Ovary (tissue), 9 donors: ENCODE measurements around the gene SBF2. TPM values are rescaled to one million over a fixed set of nuclear protein-coding genes. Genes with fewer than 3 reads are reported as not detected.

Experiments used
- DNase-seq, 5 donors: peaks; one replicate each; pipeline ENCODE4 v3.0.0-alpha.2; 2019 to 2020
- H3K27ac ChIP-seq, 2 donors: fragments of 200-600 bp; one replicate each; pipeline versions ENCODE4 v1.5.1 to v1.8.0; 2019 to 2022
- H3K27me3 ChIP-seq: fragments of 200-600 bp; one replicate; pipeline ENCODE4 v1.8.0; 2022
- H3K36me3 ChIP-seq: fragments of 200-600 bp; sonication (generic); one replicate; pipeline ENCODE4 v1.5.1; 2019
- H3K4me1 ChIP-seq: one replicate; pipeline ENCODE4 v1.8.1; 2013; ENCODE audit warnings: mild to moderate bottlenecking, moderate library complexity; ENCODE audit not compliant: insufficient read depth
- H3K4me3 ChIP-seq: fragments of 200-600 bp; sonication (generic); one replicate; pipeline ENCODE4 v1.5.1; 2017
- H3K9me3 ChIP-seq, 2 donors: fragments of 200-600 bp in 1 of 2; sonication (generic) in 1 of 2; one replicate each; pipeline versions ENCODE4 v1.5.1 to v1.8.1; 2013 to 2019; ENCODE audit warnings: mild to moderate bottlenecking in 1 of 2, moderate library complexity in 1 of 2
- CTCF ChIP-seq, 3 donors: fragments of 450-650 bp in 2 of 3; fragments of 200-600 bp in 1 of 3; IDR thresholded peaks; one replicate each; pipeline versions ENCODE4 v1.5.1 to v1.8.0; 2016 to 2022; ENCODE audit warnings: antibody characterized with exemption in 3 of 3, mild to moderate bottlenecking in 1 of 3
- EP300 ChIP-seq: sonication (generic); formaldehyde crosslinking; IDR thresholded peaks from one replicate; pipeline ENCODE4 v1.6.1; 2017; ENCODE audit warnings: antibody characterized with exemption
- POLR2A ChIP-seq: fragments of 450-650 bp; IDR thresholded peaks from one replicate; pipeline ENCODE4 v1.6.1; 2017; ENCODE audit warnings: antibody characterized with exemption, mild to moderate bottlenecking, moderate library complexity
- WGBS, 3 donors: extraction: QIAGEN DNeasy Blood & Tissue Kit in 1 of 3; methylation state at CpG; one replicate each; pipeline versions ENCODE4 v1.1.5 to v1.1.7; 2013 to 2017; 5-methylcytosine and 5-hydroxymethylcytosine counted together
- intact Hi-C, 4 donors: fragments of 100-400 bp; cut with DNase I; formaldehyde crosslinking; loops; one replicate each; pipeline versions ENCODE4 v1.11.0 to v1.15.1; 2022 to 2023
- polyA plus RNA-seq, 2 donors: library from polyadenylated mRNA; stranded (reverse); fragments of 200-250 nt in 1 of 2; fragments of 350-450 nt in 1 of 2; fragmentation: Illumina TruSeq in 1 of 2; extraction: RNeasy Lipid Tissue Mini Kit (QIAGEN cat#74804) in 1 of 2; gene quantifications; one replicate each; pipeline ENCODE4 v1.2.3, GENCODE V29; 2013 to 2014
- total RNA-seq, 7 donors: library from RNA; depleted of rRNA in 2 of 7; stranded (reverse); fragments of >200 nt in 2 of 7; fragmentation: NEBNext Ultra II Directional in 3 of 7; extraction: Animal tissue kit (Norgen Biotek cat#: 25700) in 3 of 7; gene quantifications; one replicate each; pipeline versions ENCODE4 v1.1.0 to v1.2.4, GENCODE V29; 2016 to 2023
- donor health status: DM: no; HTN: no; CAD: no; lungs with moderate emphysema.
- donor health status: DM: no; HTN: no; CAD: no.
- donor health status: Bipolar disorder and iron deficiency.
- donor health status: DM: yes; HTN: yes; CAD: no.
- donor health status: DM: no; HTN: no; CAD: no.
- donor health status: DM: yes; HTN: yes; CAD: no.

The SBF2 gene
- total and polyA plus RNA-seq, 9 donors = 27.4 to 77.5 (median 50.8) TPM

GRCh38 chr11:10049756-10050155, 244.3 kb downstream of the SBF2 start:
- no peak overlapping the region for H3K27ac ChIP-seq
- H3K9me3 ChIP-seq = no peaks in the 10 kb centered on the region
- WGBS, 3 donors = 83 to 84% (median 83%) methylated on average over 3 of the region's 3 CpGs
- no peaks in the 10 kb centered on the region for H3K27me3 ChIP-seq
- no peaks in the 10 kb centered on the region for H3K36me3 ChIP-seq
- peaks cover 3% of the 10 kb centered on the region for H3K4me1 ChIP-seq
- no peak overlapping the region for H3K4me3 ChIP-seq
- DNase-seq = no peak
- TF ChIP-seq EP300 (no peak), CTCF (IDR thresholded peaks at IDR 0.05) (no peak), POLR2A (no peak)
- intact Hi-C loops = no loop called here

DNA sequence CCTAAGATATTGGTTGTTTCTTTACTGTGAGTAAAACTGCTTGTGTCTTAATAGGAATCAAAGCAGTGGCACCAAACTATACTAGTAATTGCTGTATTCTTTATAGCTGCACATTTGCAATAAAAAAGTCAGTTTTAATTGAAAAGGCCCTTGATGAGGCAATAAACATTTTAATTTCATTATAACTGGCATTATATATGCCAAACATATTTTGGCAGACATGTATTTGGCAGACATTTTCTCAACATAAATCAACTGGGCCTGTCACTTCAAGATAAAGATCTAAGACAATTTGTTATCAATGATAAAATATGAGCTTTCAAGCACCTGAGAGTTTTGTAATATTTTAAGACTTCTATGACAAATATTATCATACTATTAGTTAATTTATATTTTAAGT, 245.7 kb downstream of the SBF2 start:
- Histone ChIP-seq H3K27ac (no peak overlapping the region), H3K4me3 (no peak overlapping the region), H3K4me1 (peaks cover under 1% of the 10 kb centered on the region), H3K9me3 (no peaks in the 10 kb centered on the region), H3K36me3 (no peaks in the 10 kb centered on the region), H3K27me3 (no peaks in the 10 kb centered on the region)
- no peak for DNase-seq
- intact Hi-C loops = no loop called here
- TF ChIP-seq POLR2A (no peak), CTCF (IDR thresholded peaks at IDR 0.05) (no peak), EP300 (no peak)

DNA sequence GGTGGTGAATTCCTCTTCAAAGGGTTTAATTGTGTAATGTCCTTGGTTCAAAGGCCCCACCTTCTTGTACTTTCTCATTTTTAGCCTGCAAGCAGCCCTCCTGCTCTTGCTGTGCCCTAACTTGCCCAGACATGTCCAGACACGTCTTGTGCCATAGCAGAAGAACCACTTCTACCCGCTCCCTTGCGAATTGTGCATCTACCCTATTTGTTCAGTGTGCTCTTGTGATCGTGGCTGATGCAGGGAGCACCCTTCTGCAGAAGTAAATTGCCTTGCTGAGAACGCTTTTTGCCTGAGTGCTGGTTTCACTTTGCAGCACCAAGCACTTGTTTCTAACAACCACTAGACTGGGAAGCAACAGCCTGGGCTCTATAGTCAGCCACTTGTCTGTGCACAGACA, 249.4 kb downstream of the SBF2 start:
- WGBS, 3 donors = 95 to 99% (median 97%) methylated on average over 5 of the region's 5 CpGs
- Histone ChIP-seq H3K4me3 (no peak overlapping the region), H3K27ac (no peak overlapping the region), H3K27me3 (no peaks in the 10 kb centered on the region), H3K9me3 (no peaks in the 10 kb centered on the region), H3K4me1 (no peaks in the 10 kb centered on the region), H3K36me3 (no peaks in the 10 kb centered on the region)
- no peak for DNase-seq
- no peak for TF ChIP-seq POLR2A
- intact Hi-C loops = no loop called here

GRCh38 chr11:10042699-10043098, 251.3 kb downstream of the SBF2 start:
- WGBS, 3 donors = 91 to 93% (median 91%) methylated on average over 4 of the region's 4 CpGs
- Histone ChIP-seq H3K4me1 (no peaks in the 10 kb centered on the region), H3K27me3 (no peaks in the 10 kb centered on the region), H3K36me3 (no peaks in the 10 kb centered on the region), H3K4me3 (no peak overlapping the region), H3K9me3 (no peaks in the 10 kb centered on the region), H3K27ac (no peak overlapping the region)
- intact Hi-C loops = no loop called here
- no peak for DNase-seq
- TF ChIP-seq POLR2A = no peak
- no peak for TF ChIP-seq CTCF (IDR thresholded peaks at IDR 0.05)
- no peak for TF ChIP-seq EP300

GRCh38 chr11:10041748-10042446, 252.1 kb downstream of the SBF2 start:
- Histone ChIP-seq H3K27ac (no peak overlapping the region), H3K4me1 (no peaks in the 10 kb centered on the region), H3K9me3 (no peaks in the 10 kb centered on the region), H3K4me3 (no peak overlapping the region), H3K36me3 (no peaks in the 10 kb centered on the region), H3K27me3 (no peaks in the 10 kb centered on the region)
- no peak for DNase-seq
- TF ChIP-seq EP300 = no peak
- no peak for TF ChIP-seq POLR2A
- no peak for TF ChIP-seq CTCF (IDR thresholded peaks at IDR 0.05)
- intact Hi-C loops = no loop called here
- WGBS, 3 donors = 93 to 94% (median 93%) methylated on average over 1 to 2 of the region's 2 CpGs
